GM12878 (cell line): Measurements from ENCODE around the gene DIAPH1. TPM values are rescaled to one million over a fixed set of nuclear protein-coding genes. Genes with fewer than 3 reads are reported as not detected.
A peak's percentile ranks its signal among the peaks of the same experiment; 100 is the strongest.

Experiments used
- ATAC-seq: fragments of 200-7000 bp; cut with Tn5 transposase; 3 replicates; pipeline ENCODE4 v1.9.1; 2020; ENCODE audit warnings: mild to moderate bottlenecking, moderate library complexity
- BruUV-seq: library from RNA; stranded (reverse); fragments of 400-500 nt; replicated peaks from 2 replicates; lab custom pipeline; 2021; lab: Mats Ljungman, UMichigan
- CTCF ChIA-PET: fragments of 300-600 bp; sonication (Branson Sonifier 250); formaldehyde crosslinking; extraction: SDS; loops from one replicate; lab custom pipeline; 2021; ENCODE audit warnings: inconsistent platforms; lab: Yijun Ruan, JAX
- POLR2A ChIA-PET: fragments of 350-600 bp; formaldehyde crosslinking; extraction: SDS; loops from one replicate; lab custom pipeline; 2021; ENCODE audit warnings: inconsistent platforms; lab: Charles Lee
- RAD21 ChIA-PET: fragments of 300-600 bp; sonication (Branson Sonifier 250); formaldehyde crosslinking; loops from one replicate; lab custom pipeline; 2023; ENCODE audit warnings: antibody characterized with exemption; ENCODE audit not compliant: unreplicated experiment; lab: Charles Lee
- SMC1A ChIA-PET: fragments of 300-600 bp; sonication (Branson Sonifier 250); formaldehyde crosslinking; loops from one replicate; lab custom pipeline; 2023; ENCODE audit not compliant: unreplicated experiment, uncharacterized antibody; lab: Charles Lee
- DNase-seq: peaks from one replicate; pipeline ENCODE4 v3.0.0-alpha.2; 2011; ENCODE audit warnings: low read depth, low spot score
- FAIRE-seq: peaks from 3 replicates; lab custom pipeline; 2011; peaks lifted over from hg19 to GRCh38; lab: Jason Lieb, UNC
- H2AFZ ChIP-seq: 2 replicates; pipeline ENCODE4 v1.6.0; 2011; ENCODE audit warnings: low read depth, low read length, control low read depth; ENCODE audit not compliant: control insufficient read depth
- H3K27ac ChIP-seq: 2 replicates; pipeline ENCODE4 v1.5.1; 2011; ENCODE audit warnings: control low read depth; ENCODE audit not compliant: control insufficient read depth, insufficient read depth
- H3K27me3 ChIP-seq, 2 experiments: replicated peaks in 1 of 2; 2 replicates each; pipeline versions ENCODE4 v1.6.0 to v1.6.1; 2011; ENCODE audit warnings: low read length in 1 of 2; ENCODE audit not compliant: control insufficient read depth in 2 of 2, insufficient read depth in 2 of 2
- H3K36me3 ChIP-seq, 2 experiments: 2 replicates each; pipeline ENCODE4 v1.5.1; 2011; ENCODE audit warnings: low read length in 1 of 2; ENCODE audit not compliant: control insufficient read depth in 2 of 2, insufficient read depth in 2 of 2
- H3K4me1 ChIP-seq: 2 replicates; pipeline ENCODE4 v1.6.1; 2011; ENCODE audit warnings: mild to moderate bottlenecking, low read length, moderate library complexity, mixed read lengths; ENCODE audit not compliant: control insufficient read depth, insufficient read depth
- H3K4me2 ChIP-seq: 2 replicates; pipeline ENCODE4 v1.6.0; 2011; ENCODE audit warnings: control low read depth; ENCODE audit not compliant: control insufficient read depth, insufficient read depth
- H3K4me3 ChIP-seq: fragments of 200-600 bp; sonication (generic); 2 replicates; pipeline ENCODE4 v1.5.1; 2016
- H3K79me2 ChIP-seq: 2 replicates; pipeline ENCODE4 v1.6.0; 2011; ENCODE audit warnings: low read length; ENCODE audit not compliant: control insufficient read depth, insufficient read depth
- H3K9ac ChIP-seq: 2 replicates; pipeline ENCODE4 v1.8.0; 2011; ENCODE audit warnings: low read length, control low read depth, mixed read lengths; ENCODE audit not compliant: control insufficient read depth, insufficient read depth
- H3K9me3 ChIP-seq: replicated peaks from 3 replicates; pipeline ENCODE4 v1.5.1; 2011; ENCODE audit warnings: mild to moderate bottlenecking, low read length; ENCODE audit not compliant: control insufficient read depth, insufficient read depth
- H4K20me1 ChIP-seq: 2 replicates; pipeline ENCODE4 v1.6.0; 2011; ENCODE audit not compliant: control insufficient read depth, insufficient read depth
- HDAC6 ChIP-seq: fragments of 200-600 bp; sonication (generic); IDR thresholded peaks from one replicate; pipeline ENCODE4 v1.8.0; 2017; ENCODE audit warnings: antibody characterized with exemption; ENCODE audit not compliant: unreplicated experiment
- in situ Hi-C: fragments of 300-500 bp; cut with MboI; formaldehyde crosslinking; loops from 9 replicates; pipeline ENCODE4 v1.14.3; 2018; ENCODE audit warnings: mixed read lengths
- intact Hi-C: fragments of 100-400 bp; cut with micrococcal nuclease; formaldehyde crosslinking; loops from one replicate; pipeline ENCODE4 v1.14.2; 2022; ENCODE audit not compliant: unreplicated experiment
- polyA plus RNA-seq, 11 experiments: library from polyadenylated mRNA; depleted of rRNA in 4 of 11; unstranded in 6 of 11; stranded (reverse) in 5 of 11; fragments of >200 nt; fragmentation: Nextera tagmentation in 4 of 11; fragmentation: Illumina TruSeq in 1 of 11; extraction: Ambion mirVana in 4 of 11; extraction: Trizol in 1 of 11; gene quantifications; 1 replicate in 1 of 11; 2 replicates in 10 of 11; pipeline versions ENCODE4 v1.2.1 to v1.2.3, GENCODE V29; 2011 to 2016; ENCODE audit warnings: inconsistent platforms in 2 of 11, missing spikeins in 2 of 11, low read depth in 1 of 11
- total RNA-seq, 4 experiments: library from RNA; depleted of rRNA in 3 of 4; stranded (reverse); fragments of >200 nt in 3 of 4; fragmentation: Illumina TruSeq in 1 of 4; extraction: Trizol in 1 of 4; gene quantifications; 2 replicates each; pipeline versions ENCODE4 v1.2.1 to v1.2.3, GENCODE V29; 2013 to 2021
- TF ChIP-seq, protein P1 (sequence below): fragments of 450-650 bp; IDR thresholded peaks from 2 replicates; pipeline ENCODE4 v1.6.1; 2017; ENCODE audit warnings: low read depth, mild to moderate bottlenecking, moderate library complexity

DIAPH1 gene
- total and polyA plus RNA-seq, 10 of the 15 experiments (the other 5 are each of a cell fraction or from before 2014, with no cell fraction given) = 37.8 to 168 (median 59.0) TPM

- peak overlapping the region; percentile 38; the same call in 1 of the 2 replicates for H3K4me2 ChIP-seq
These were observed 5.5 kb downstream of the DIAPH1 start for GRCh38 chr5:141613344-141613743.

More at GRCh38 chr5:141613344-141613743, 5.5 kb downstream of the DIAPH1 start:
- no peak for DNase-seq
- Histone ChIP-seq H4K20me1 (no peaks in the 10 kb centered on the region), H2AFZ (no peak overlapping the region), H3K36me3 (no peaks in the 10 kb centered on the region; a peak in 1 of 4 replicates), H3K9me3 (no peaks in the 10 kb centered on the region), H3K9ac (no peak overlapping the region; the same call in 1 of the 2 replicates), H3K27ac (peak overlapping the region; percentile 9; the same call in 1 of the 2 replicates), H3K27me3 (no peaks in the 10 kb centered on the region), H3K4me1 (peaks cover 6% of the 10 kb centered on the region), H3K79me2 (peaks cover 92% of the 10 kb centered on the region), H3K4me3 (no peak overlapping the region)
- ChIA-PET RAD21 (interaction anchor here (0.9 to 9.9 kb wide), 2 partner anchors 11 to 20 kb away, joined by 3 to 299 read pairs; no protein-coding TSS in a partner anchor), POLR2A (interaction anchor here (0.9 to 13.9 kb wide), 4 partner anchors 8 to 21 kb away, joined by 3 to 215 read pairs (median 7); partner anchors contain the start of genes HDAC3 and RELL2), SMC1A (interaction anchor here (1.4 to 14.0 kb wide), 5 partner anchors 8 to 20 kb away, joined by 3 to 245 read pairs (median 50); partner anchors contain the start of genes HDAC3 and RELL2), CTCF (interaction anchor here (1.0 to 15.5 kb wide), 7 partner anchors 8 to 46 kb away, joined by 3 to 517 read pairs (median 5); no protein-coding TSS in a partner anchor)
- in situ Hi-C loops = loop anchor here (25.0 kb wide), 2 partner anchors 1201 to 1576 kb away; partner anchors contain the start of genes ANKHD1 and NRG2
- intact Hi-C loops = loop anchor here (10.0 kb wide), 1 partner anchor 899 kb away; no protein-coding TSS in a partner anchor
- no peak for TF ChIP-seq HDAC6
- TF ChIP-seq, protein P1, sequence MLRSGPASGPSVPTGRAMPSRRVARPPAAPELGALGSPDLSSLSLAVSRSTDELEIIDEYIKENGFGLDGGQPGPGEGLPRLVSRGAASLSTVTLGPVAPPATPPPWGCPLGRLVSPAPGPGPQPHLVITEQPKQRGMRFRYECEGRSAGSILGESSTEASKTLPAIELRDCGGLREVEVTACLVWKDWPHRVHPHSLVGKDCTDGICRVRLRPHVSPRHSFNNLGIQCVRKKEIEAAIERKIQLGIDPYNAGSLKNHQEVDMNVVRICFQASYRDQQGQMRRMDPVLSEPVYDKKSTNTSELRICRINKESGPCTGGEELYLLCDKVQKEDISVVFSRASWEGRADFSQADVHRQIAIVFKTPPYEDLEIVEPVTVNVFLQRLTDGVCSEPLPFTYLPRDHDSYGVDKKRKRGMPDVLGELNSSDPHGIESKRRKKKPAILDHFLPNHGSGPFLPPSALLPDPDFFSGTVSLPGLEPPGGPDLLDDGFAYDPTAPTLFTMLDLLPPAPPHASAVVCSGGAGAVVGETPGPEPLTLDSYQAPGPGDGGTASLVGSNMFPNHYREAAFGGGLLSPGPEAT = peak; percentile 27; the same call in 1 of the 2 replicates
- ATAC-seq = peak; percentile 22; the same call in 1 of the 3 replicates
- BruUV-seq = no TSS peak
- no peak for FAIRE-seq
